ENCODE measurements around the gene PKDCC. TPM values are rescaled to one million over a fixed set of nuclear protein-coding genes. Genes with fewer than 3 reads are reported as not detected.

Gene PKDCC
- total RNA-seq, 3 donors from 2014 or later (not counting 1 experiment from before 2014, with no cell fraction given), result 0.50 TPM; not detected in 2

- no CpG with 5 or more reads among the region's 1 CpG for WGBS (ENCODE audit: insufficient coverage)
- Mint-ChIP-seq H3K4me3 (no peak overlapping the region), H3K36me3 (no peaks in the 10 kb centered on the region), H3K27me3 (ENCODE audit: low read depth in 2 of 2) (peaks cover 3 to 15% of the 10 kb centered on the region in 2 donors), H3K4me1 (peaks cover 12 to 28% of the 10 kb centered on the region in 2 donors), H3K27ac (no peak overlapping the region), H3K9me3 (no peaks in the 10 kb centered on the region)
- Histone ChIP-seq H3K4me1 (ENCODE audit: control insufficient read depth, insufficient read depth, low read length) (peaks cover 19% of the 10 kb centered on the region), H3K9me3 (ENCODE audit: control insufficient read depth, insufficient read depth, low read length) (no peaks in the 10 kb centered on the region), H3K27ac (ENCODE audit: low read length) (no peak overlapping the region), H3K27me3 (ENCODE audit: control insufficient read depth, insufficient read depth, low read length) (no peaks in the 10 kb centered on the region), H3K36me3 (ENCODE audit: control insufficient read depth, insufficient read depth, low read length) (no peaks in the 10 kb centered on the region), H3K4me3 (ENCODE audit: low read length) (no peak overlapping the region)
- no peak for ATAC-seq
- DNase-seq, result no peak
- intact Hi-C loops (cut with micrococcal nuclease), result no loop called here
- TF ChIP-seq CTCF (IDR thresholded peaks at IDR 0.05), result no peak
Observed at GRCh38 chr2:42012137-42012536, 35.7 kb upstream of the PKDCC start.

GRCh38 chr2:42012651-42013050, 35.2 kb upstream of the PKDCC start:
- Mint-ChIP-seq H3K27me3 (ENCODE audit: low read depth in 2 of 2) (peaks cover 3 to 12% of the 10 kb centered on the region in 2 donors), H3K27ac (no peak overlapping the region), H3K4me3 (no peak overlapping the region), H3K4me1 (peaks cover 12 to 28% of the 10 kb centered on the region in 2 donors), H3K36me3 (no peaks in the 10 kb centered on the region), H3K9me3 (no peaks in the 10 kb centered on the region)
- no peak overlapping the region for H3K4me3 ChIP-seq (ENCODE audit: low read length)
- no peaks in the 10 kb centered on the region for H3K9me3 ChIP-seq (ENCODE audit: control insufficient read depth, insufficient read depth, low read length)
- H3K36me3 ChIP-seq (ENCODE audit: control insufficient read depth, insufficient read depth, low read length), result no peaks in the 10 kb centered on the region
- no peak for DNase-seq
- TF ChIP-seq CTCF (IDR thresholded peaks at IDR 0.05), result no peak
- no peak for ATAC-seq
- intact Hi-C loops (cut with micrococcal nuclease), result no loop called here
- peaks cover 19% of the 10 kb centered on the region for H3K4me1 ChIP-seq (ENCODE audit: control insufficient read depth, insufficient read depth, low read length)
- no peaks in the 10 kb centered on the region for H3K27me3 ChIP-seq (ENCODE audit: control insufficient read depth, insufficient read depth, low read length)
- H3K27ac ChIP-seq (ENCODE audit: low read length), result no peak overlapping the region

GRCh38 chr2:42013409-42013808, 34.4 kb upstream of the PKDCC start:
- TF ChIP-seq CTCF (IDR thresholded peaks at IDR 0.05), result no peak
- Histone ChIP-seq H3K4me3 (ENCODE audit: low read length) (no peak overlapping the region), H3K9me3 (ENCODE audit: control insufficient read depth, insufficient read depth, low read length) (no peaks in the 10 kb centered on the region), H3K4me1 (ENCODE audit: control insufficient read depth, insufficient read depth, low read length) (peaks cover 19% of the 10 kb centered on the region), H3K27ac (ENCODE audit: low read length) (no peak overlapping the region), H3K27me3 (ENCODE audit: control insufficient read depth, insufficient read depth, low read length) (no peaks in the 10 kb centered on the region), H3K36me3 (ENCODE audit: control insufficient read depth, insufficient read depth, low read length) (no peaks in the 10 kb centered on the region)
- intact Hi-C loops (cut with micrococcal nuclease), result no loop called here
- no peak overlapping the region for H3K4me3 Mint-ChIP-seq
- H3K36me3 Mint-ChIP-seq, result no peaks in the 10 kb centered on the region
- H3K27ac Mint-ChIP-seq, result no peak overlapping the region
- H3K9me3 Mint-ChIP-seq, result no peaks in the 10 kb centered on the region
- H3K4me1 Mint-ChIP-seq, result peaks cover 12 to 28% of the 10 kb centered on the region in 2 donors
- 80% methylated on average over 1 of the region's 2 CpGs for WGBS (ENCODE audit: insufficient coverage)
- DNase-seq (no peak), ATAC-seq (no peak)
- peaks cover 3 to 9% of the 10 kb centered on the region in 2 donors for H3K27me3 Mint-ChIP-seq (ENCODE audit: low read depth in 2 of 2)

- no peak for TF ChIP-seq CTCF (IDR thresholded peaks at IDR 0.05)
- Mint-ChIP-seq H3K27ac (no peak overlapping the region), H3K4me3 (no peak overlapping the region), H3K27me3 (ENCODE audit: low read depth in 2 of 2) (peaks cover 9 to 22% of the 10 kb centered on the region in 2 donors), H3K36me3 (no peaks in the 10 kb centered on the region), H3K9me3 (no peaks in the 10 kb centered on the region), H3K4me1 (no peaks in the 10 kb centered on the region)
- H3K27ac ChIP-seq (ENCODE audit: low read length), result no peak overlapping the region
- H3K4me3 ChIP-seq (ENCODE audit: low read length), result no peak overlapping the region
- no peak for DNase-seq
- no peaks in the 10 kb centered on the region for H3K36me3 ChIP-seq (ENCODE audit: control insufficient read depth, insufficient read depth, low read length)
- WGBS (ENCODE audit: insufficient coverage), result 73% methylated on average over 4 of the region's 4 CpGs
- H3K4me1 ChIP-seq (ENCODE audit: control insufficient read depth, insufficient read depth, low read length), result no peaks in the 10 kb centered on the region
- no peaks in the 10 kb centered on the region for H3K27me3 ChIP-seq (ENCODE audit: control insufficient read depth, insufficient read depth, low read length)
- no peak for ATAC-seq
- intact Hi-C loops (cut with micrococcal nuclease), result no loop called here
- H3K9me3 ChIP-seq (ENCODE audit: control insufficient read depth, insufficient read depth, low read length), result no peaks in the 10 kb centered on the region
Observed at GRCh38 chr2:42021464-42021863, 26.4 kb upstream of the PKDCC start.
